Measurements from ENCODE around the gene ALX3.

ALX3 gene

DNA sequence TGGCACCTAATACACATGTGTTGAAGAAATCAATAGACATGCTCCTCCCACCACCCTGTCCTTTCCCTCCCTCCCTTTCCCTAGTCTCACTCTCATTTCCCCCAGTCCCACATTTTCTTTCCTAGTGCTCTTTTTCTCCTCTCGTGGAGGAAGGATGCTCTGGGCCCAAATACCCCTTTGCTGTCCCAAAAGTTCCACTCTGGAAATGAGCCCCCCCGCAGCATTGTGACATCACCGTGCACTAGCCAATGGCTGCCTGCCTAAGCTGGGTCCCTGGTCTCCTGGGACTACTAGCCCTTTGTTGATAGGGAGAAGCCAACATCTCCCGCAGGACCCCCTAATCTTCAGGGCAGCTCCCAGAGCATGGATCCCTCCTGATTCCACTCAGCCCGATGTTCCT lies 41.7 kb upstream of the ALX3 start, which contains the start of gene UBL4B:
Gene UBL4B (plus strand): TSS at position 301 of the 400 bp plus-strand sequence. CDS start 92 bp downstream, at position 393.
- H3K4me3 ChIP-seq (ENCODE audit: low read depth, low read length), result no peak within 1 kb of the TSS
- TF ChIP-seq, protein P1, sequence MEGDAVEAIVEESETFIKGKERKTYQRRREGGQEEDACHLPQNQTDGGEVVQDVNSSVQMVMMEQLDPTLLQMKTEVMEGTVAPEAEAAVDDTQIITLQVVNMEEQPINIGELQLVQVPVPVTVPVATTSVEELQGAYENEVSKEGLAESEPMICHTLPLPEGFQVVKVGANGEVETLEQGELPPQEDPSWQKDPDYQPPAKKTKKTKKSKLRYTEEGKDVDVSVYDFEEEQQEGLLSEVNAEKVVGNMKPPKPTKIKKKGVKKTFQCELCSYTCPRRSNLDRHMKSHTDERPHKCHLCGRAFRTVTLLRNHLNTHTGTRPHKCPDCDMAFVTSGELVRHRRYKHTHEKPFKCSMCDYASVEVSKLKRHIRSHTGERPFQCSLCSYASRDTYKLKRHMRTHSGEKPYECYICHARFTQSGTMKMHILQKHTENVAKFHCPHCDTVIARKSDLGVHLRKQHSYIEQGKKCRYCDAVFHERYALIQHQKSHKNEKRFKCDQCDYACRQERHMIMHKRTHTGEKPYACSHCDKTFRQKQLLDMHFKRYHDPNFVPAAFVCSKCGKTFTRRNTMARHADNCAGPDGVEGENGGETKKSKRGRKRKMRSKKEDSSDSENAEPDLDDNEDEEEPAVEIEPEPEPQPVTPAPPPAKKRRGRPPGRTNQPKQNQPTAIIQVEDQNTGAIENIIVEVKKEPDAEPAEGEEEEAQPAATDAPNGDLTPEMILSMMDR (IDR thresholded peaks at IDR 0.05; ENCODE audit: borderline replicate concordance, insufficient read depth, low read depth, low read length), result no peak

DNA sequence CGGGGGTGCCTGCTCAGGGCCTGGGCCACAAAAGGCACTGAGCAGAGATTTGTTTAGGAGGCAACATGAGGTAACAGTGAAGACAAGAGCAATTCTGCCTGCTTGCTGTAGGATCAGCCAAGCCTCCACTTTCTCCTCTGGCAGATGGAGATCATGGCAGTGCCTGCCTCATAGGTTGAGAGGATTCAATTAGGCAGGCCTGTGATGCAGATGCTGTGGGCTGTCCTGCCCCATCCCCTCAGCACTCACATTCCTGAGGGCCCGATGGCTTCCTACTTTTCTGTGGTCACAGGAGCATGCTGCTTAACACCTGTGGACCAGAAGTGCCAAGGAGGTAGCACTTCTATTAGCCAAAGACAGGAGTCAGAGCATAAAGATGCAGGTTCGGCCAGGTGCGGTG lies 40.6 kb upstream of the ALX3 start:
- TF ChIP-seq, protein P1 (IDR thresholded peaks at IDR 0.05; ENCODE audit: borderline replicate concordance, insufficient read depth, low read depth, low read length), result no peak
- no peak overlapping the region for H3K4me3 ChIP-seq (ENCODE audit: low read depth, low read length)

DNA sequence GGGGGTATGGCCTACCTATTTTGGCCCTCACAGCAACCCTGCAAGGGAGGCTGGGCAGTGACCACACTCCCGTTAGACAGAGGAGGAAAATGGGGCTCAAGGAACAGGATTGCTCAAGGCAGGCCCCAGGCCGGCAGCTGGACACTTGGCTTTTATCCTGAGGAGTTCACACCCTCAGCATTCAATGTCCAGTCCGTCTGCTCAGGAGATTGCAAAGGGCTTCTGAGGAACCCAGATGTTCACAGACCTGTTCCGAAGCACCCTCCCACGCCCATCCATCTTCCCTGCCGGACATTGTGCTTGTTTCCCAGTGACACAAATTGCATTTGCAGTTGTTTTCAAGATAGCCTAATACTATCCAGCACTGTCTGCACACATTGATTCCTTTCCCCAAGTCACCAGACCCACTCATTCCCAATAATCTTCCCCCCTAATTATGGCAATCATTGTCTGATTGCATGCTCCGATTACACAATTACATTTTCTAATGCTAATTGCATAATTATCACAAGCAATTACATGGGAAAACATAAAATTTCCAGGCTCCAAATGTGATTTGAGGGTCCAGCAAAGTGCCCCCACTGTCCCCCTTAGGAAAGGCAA lies 37.5 kb upstream of the ALX3 start:
- TF ChIP-seq, protein P1 (IDR thresholded peaks at IDR 0.05; ENCODE audit: borderline replicate concordance, insufficient read depth, low read depth, low read length), result no peak
- H3K4me3 ChIP-seq (ENCODE audit: low read depth, low read length), result no peak overlapping the region

DNA sequence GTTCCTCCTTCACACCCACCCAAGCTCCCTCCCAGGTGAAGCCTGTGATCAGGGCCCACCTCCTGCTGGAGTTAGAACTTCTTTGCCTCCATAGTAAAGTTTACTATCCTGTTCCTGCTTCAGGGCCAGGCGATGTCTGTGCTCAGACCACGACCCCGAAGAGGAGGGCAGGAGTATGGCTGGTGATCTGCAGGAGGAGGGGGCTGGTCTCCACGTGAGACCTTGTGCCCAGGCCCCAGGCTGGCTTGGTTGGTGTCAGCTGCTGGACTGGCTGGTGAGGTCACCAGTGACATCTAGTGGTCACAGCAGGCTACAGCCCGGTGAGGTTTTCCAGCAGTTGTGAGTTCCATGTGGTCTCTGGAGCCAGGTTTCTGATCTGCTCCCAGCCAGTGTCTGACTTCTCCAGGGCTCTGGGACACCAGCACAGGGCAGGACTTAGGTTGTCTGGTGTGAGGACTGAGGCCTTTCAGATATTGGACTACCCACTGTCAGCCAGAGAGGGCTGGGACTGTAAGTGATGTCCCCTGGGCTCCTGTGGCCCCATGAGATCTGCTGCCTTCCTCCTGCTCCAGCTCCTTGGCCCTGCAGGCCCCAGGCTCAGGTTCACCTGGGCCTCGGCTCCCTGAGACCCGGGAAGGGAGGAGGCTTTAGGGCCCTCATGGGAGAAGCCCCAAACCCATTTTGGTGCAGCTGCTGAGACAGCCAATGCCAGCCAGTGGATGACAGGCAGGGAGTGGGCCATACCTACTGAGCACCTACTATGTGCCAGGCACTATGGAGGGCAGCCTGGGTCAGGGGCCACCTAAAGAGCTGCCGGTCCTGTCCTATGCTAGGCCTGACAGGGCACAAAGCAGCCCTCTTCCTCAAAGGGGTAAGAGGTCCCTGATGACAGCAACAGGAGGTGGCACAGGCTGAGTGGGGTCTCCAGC lies 35.8 kb upstream of the ALX3 start:
- TF ChIP-seq, protein P1 (IDR thresholded peaks at IDR 0.05; ENCODE audit: borderline replicate concordance, insufficient read depth, low read depth, low read length), result peak; percentile 96
- H3K4me3 ChIP-seq (ENCODE audit: low read depth, low read length), result no peak overlapping the region

DNA sequence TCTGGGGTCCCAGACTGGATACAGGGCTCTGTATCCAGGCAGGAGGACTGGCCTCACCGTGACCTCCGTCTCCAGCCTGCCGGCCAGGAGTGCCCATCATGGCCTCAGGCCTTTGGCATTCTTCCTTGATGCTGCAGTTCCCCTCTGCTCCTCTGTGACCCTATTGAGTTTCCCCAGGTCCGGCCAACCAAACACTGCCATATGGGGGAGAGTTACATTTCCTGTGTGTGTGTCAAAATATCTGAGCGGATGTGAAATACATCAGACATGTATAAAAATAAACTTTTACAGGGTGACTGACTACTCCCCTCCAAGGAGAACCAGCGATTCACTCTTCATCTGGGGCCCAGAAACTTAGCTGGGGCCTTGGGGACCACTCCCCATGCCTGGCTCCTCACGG lies 31.6 kb upstream of the ALX3 start:
- TF ChIP-seq, protein P1 (IDR thresholded peaks at IDR 0.05; ENCODE audit: borderline replicate concordance, insufficient read depth, low read depth, low read length), result no peak

DNA sequence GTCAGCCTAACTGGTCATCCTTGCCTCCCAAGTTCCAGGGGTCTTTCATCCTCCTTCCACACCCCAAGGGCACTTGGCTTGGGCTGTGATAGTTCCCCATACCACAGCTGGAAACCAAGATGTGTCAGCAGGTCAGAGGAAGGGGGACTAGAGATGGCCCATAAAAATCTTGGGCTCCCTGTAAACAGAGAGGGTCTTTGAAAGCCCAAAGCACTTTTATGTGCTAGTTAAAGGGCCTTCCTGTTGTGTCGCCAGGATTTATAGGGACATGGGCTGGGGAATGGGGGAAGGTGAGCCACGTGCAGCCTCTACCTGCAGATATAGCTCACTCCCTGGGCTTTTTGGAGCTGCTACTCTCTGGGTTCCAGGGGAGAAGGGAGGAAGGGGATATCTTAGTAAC lies 29.9 kb upstream of the ALX3 start:
- no peak overlapping the region for H3K4me3 ChIP-seq (ENCODE audit: low read depth, low read length)
- TF ChIP-seq, protein P1 (IDR thresholded peaks at IDR 0.05; ENCODE audit: borderline replicate concordance, insufficient read depth, low read depth, low read length), result no peak

More for the DNA sequence above, 31.6 kb upstream of the ALX3 start:
- H3K4me3 ChIP-seq (ENCODE audit: low read depth, low read length), result no peak overlapping the region

Data from GM12875 (cell line).